T-helper 2 cell treated with Interferon-gamma antibody and Interleukin-4, amounts not matched to agents 5 μg/mL and 100 μg/mL, for 36 hours (primary cell): ENCODE measurements around the gene FARP1.
A peak's percentile ranks its signal among the peaks of the same experiment; 100 is the strongest.

Experiments used
- DNase-seq: peaks from one replicate; pipeline ENCODE4 v3.0.0; 2021; ENCODE audit warnings: low spot score
- H3K27ac Mint-ChIP-seq: one replicate; pipeline ENCODE4 v1.8.0; 2021; ENCODE audit warnings: mild to moderate bottlenecking, mixed read lengths
- H3K27me3 Mint-ChIP-seq: one replicate; pipeline ENCODE4 v1.8.0; 2021; ENCODE audit warnings: low read depth, mixed read lengths
- H3K36me3 Mint-ChIP-seq: one replicate; pipeline ENCODE4 v1.8.0; 2021; ENCODE audit warnings: low read depth, mixed read lengths
- H3K4me1 Mint-ChIP-seq: one replicate; pipeline ENCODE4 v1.8.0; 2021; ENCODE audit warnings: low read depth, mixed read lengths
- H3K4me3 Mint-ChIP-seq: one replicate; pipeline ENCODE4 v1.8.0; 2022; ENCODE audit warnings: mild to moderate bottlenecking, moderate library complexity, mixed read lengths
- H3K9me3 Mint-ChIP-seq: one replicate; pipeline ENCODE4 v1.8.0; 2021; ENCODE audit warnings: mixed read lengths

Gene FARP1

GRCh38 chr13:98142380-98143156 lies at the start of gene FARP1:
FARP1 (plus strand) TSS chr13:98143094; CDS start chr13:98213243, 70,149 bp downstream.
- peak; percentile 54 for DNase-seq
- no peaks in the 10 kb centered on the region for H3K9me3 Mint-ChIP-seq
- no peaks in the 10 kb centered on the region for H3K36me3 Mint-ChIP-seq
- H3K4me1 Mint-ChIP-seq, result peaks cover 7% of the 10 kb centered on the region
- peaks cover 70% of the 10 kb centered on the region for H3K27me3 Mint-ChIP-seq
- H3K27ac Mint-ChIP-seq, result no peak within 1 kb of the TSS
- H3K4me3 Mint-ChIP-seq, result peak within 1 kb of the TSS; percentile 74

- Mint-ChIP-seq H3K4me1 (peaks cover 2% of the 10 kb centered on the region), H3K27me3 (no peaks in the 10 kb centered on the region), H3K9me3 (no peaks in the 10 kb centered on the region), H3K36me3 (no peaks in the 10 kb centered on the region), H3K4me3 (no peak overlapping the region), H3K27ac (no peak overlapping the region)
- no peak for DNase-seq
These were observed 48.1 kb upstream of the FARP1 start for GRCh38 chr13:98094678-98095266.

GRCh38 chr13:98096059-98096458 lies 46.8 kb upstream of the FARP1 start:
- no peaks in the 10 kb centered on the region for H3K27me3 Mint-ChIP-seq
- no peak for DNase-seq
- no peaks in the 10 kb centered on the region for H3K9me3 Mint-ChIP-seq
- H3K36me3 Mint-ChIP-seq, result no peaks in the 10 kb centered on the region
- H3K4me1 Mint-ChIP-seq, result peaks cover 2% of the 10 kb centered on the region
- H3K27ac Mint-ChIP-seq, result no peak overlapping the region
- H3K4me3 Mint-ChIP-seq, result no peak overlapping the region

- Mint-ChIP-seq H3K27me3 (no peaks in the 10 kb centered on the region), H3K36me3 (no peaks in the 10 kb centered on the region), H3K4me3 (no peak overlapping the region), H3K9me3 (no peaks in the 10 kb centered on the region), H3K4me1 (peaks cover 2% of the 10 kb centered on the region), H3K27ac (no peak overlapping the region)
- no peak for DNase-seq
These were observed 45.1 kb upstream of the FARP1 start for GRCh38 chr13:98097749-98098148.

- DNase-seq, result no peak
- Mint-ChIP-seq H3K27ac (no peak overlapping the region), H3K9me3 (no peaks in the 10 kb centered on the region)
These were observed 44.4 kb upstream of the FARP1 start for GRCh38 chr13:98098516-98098915.

GRCh38 chr13:98099627-98100026 lies 43.3 kb upstream of the FARP1 start:
- Mint-ChIP-seq H3K4me1 (peaks cover 1% of the 10 kb centered on the region), H3K27ac (no peak overlapping the region), H3K36me3 (no peaks in the 10 kb centered on the region), H3K27me3 (no peaks in the 10 kb centered on the region), H3K4me3 (no peak overlapping the region), H3K9me3 (no peaks in the 10 kb centered on the region)
- no peak for DNase-seq

More at GRCh38 chr13:98098516-98098915, 44.4 kb upstream of the FARP1 start:
- no peaks in the 10 kb centered on the region for H3K27me3 Mint-ChIP-seq
- no peak overlapping the region for H3K4me3 Mint-ChIP-seq
- H3K4me1 Mint-ChIP-seq, result peaks cover 2% of the 10 kb centered on the region
- no peaks in the 10 kb centered on the region for H3K36me3 Mint-ChIP-seq

GRCh38 chr13:98100481-98100880 lies 42.4 kb upstream of the FARP1 start:
- H3K4me3 Mint-ChIP-seq, result no peak overlapping the region
- H3K27me3 Mint-ChIP-seq, result no peaks in the 10 kb centered on the region
- no peaks in the 10 kb centered on the region for H3K9me3 Mint-ChIP-seq
- H3K27ac Mint-ChIP-seq, result no peak overlapping the region
- H3K4me1 Mint-ChIP-seq, result no peaks in the 10 kb centered on the region
- DNase-seq, result no peak
- no peaks in the 10 kb centered on the region for H3K36me3 Mint-ChIP-seq

GRCh38 chr13:98103531-98103930 lies 39.4 kb upstream of the FARP1 start:
- no peaks in the 10 kb centered on the region for H3K36me3 Mint-ChIP-seq
- H3K27ac Mint-ChIP-seq, result no peak overlapping the region

GRCh38 chr13:98103942-98104880 lies 38.7 kb upstream of the FARP1 start:
- Mint-ChIP-seq H3K27ac (no peak overlapping the region), H3K4me3 (no peak overlapping the region), H3K36me3 (no peaks in the 10 kb centered on the region), H3K4me1 (no peaks in the 10 kb centered on the region), H3K27me3 (no peaks in the 10 kb centered on the region), H3K9me3 (no peaks in the 10 kb centered on the region)
- DNase-seq, result no peak

More at GRCh38 chr13:98103531-98103930, 39.4 kb upstream of the FARP1 start:
- Mint-ChIP-seq H3K4me1 (no peaks in the 10 kb centered on the region), H3K4me3 (no peak overlapping the region), H3K27me3 (no peaks in the 10 kb centered on the region), H3K9me3 (no peaks in the 10 kb centered on the region)
- no peak for DNase-seq

GRCh38 chr13:98105929-98106336 lies 37.0 kb upstream of the FARP1 start:
- Mint-ChIP-seq H3K36me3 (no peaks in the 10 kb centered on the region), H3K4me3 (no peak overlapping the region), H3K9me3 (no peaks in the 10 kb centered on the region), H3K27me3 (no peaks in the 10 kb centered on the region), H3K4me1 (no peaks in the 10 kb centered on the region), H3K27ac (no peak overlapping the region)
- no peak for DNase-seq

GRCh38 chr13:98108341-98108740 lies 34.6 kb upstream of the FARP1 start:
- no peak for DNase-seq
- no peaks in the 10 kb centered on the region for H3K27me3 Mint-ChIP-seq
- H3K27ac Mint-ChIP-seq, result no peak overlapping the region
- H3K4me1 Mint-ChIP-seq, result no peaks in the 10 kb centered on the region
- H3K9me3 Mint-ChIP-seq, result no peaks in the 10 kb centered on the region
- H3K4me3 Mint-ChIP-seq, result no peak overlapping the region
- no peaks in the 10 kb centered on the region for H3K36me3 Mint-ChIP-seq

- DNase-seq, result no peak
- H3K4me1 Mint-ChIP-seq, result no peaks in the 10 kb centered on the region
- H3K27me3 Mint-ChIP-seq, result no peaks in the 10 kb centered on the region
- H3K36me3 Mint-ChIP-seq, result no peaks in the 10 kb centered on the region
- H3K4me3 Mint-ChIP-seq, result no peak overlapping the region
- H3K9me3 Mint-ChIP-seq, result no peaks in the 10 kb centered on the region
- no peak overlapping the region for H3K27ac Mint-ChIP-seq
These were observed 33.6 kb upstream of the FARP1 start for GRCh38 chr13:98109226-98109853.

GRCh38 chr13:98110749-98111148 lies 32.1 kb upstream of the FARP1 start:
- Mint-ChIP-seq H3K4me1 (no peaks in the 10 kb centered on the region), H3K27ac (no peak overlapping the region)
- no peak for DNase-seq

More at GRCh38 chr13:98110749-98111148, 32.1 kb upstream of the FARP1 start:
- H3K36me3 Mint-ChIP-seq, result no peaks in the 10 kb centered on the region
- no peaks in the 10 kb centered on the region for H3K27me3 Mint-ChIP-seq
- H3K4me3 Mint-ChIP-seq, result no peak overlapping the region
- no peaks in the 10 kb centered on the region for H3K9me3 Mint-ChIP-seq
